Endothelial cell (in vitro differentiated cells): ENCODE data around the gene ARMH3. TPM values are rescaled to one million over a fixed set of nuclear protein-coding genes. Genes with fewer than 3 reads are reported as not detected.

Experiments used
- DNase-seq: peaks from one replicate; pipeline ENCODE4 v3.0.0; 2021; ENCODE audit warnings: low spot score
- H3K27ac Mint-ChIP-seq: one replicate; pipeline ENCODE4 v1.8.0; 2021; ENCODE audit warnings: mixed read lengths, inconsistent platforms; ENCODE audit not compliant: unreplicated experiment
- H3K27me3 Mint-ChIP-seq: one replicate; pipeline ENCODE4 v1.8.0; 2021; ENCODE audit warnings: mild to moderate bottlenecking, moderate library complexity, mixed read lengths, inconsistent platforms; ENCODE audit not compliant: unreplicated experiment
- H3K36me3 Mint-ChIP-seq: one replicate; pipeline ENCODE4 v1.8.0; 2021; ENCODE audit warnings: mild to moderate bottlenecking, low read depth, mixed read lengths, inconsistent platforms; ENCODE audit not compliant: unreplicated experiment
- H3K4me1 Mint-ChIP-seq: one replicate; pipeline ENCODE4 v1.8.0; 2021; ENCODE audit warnings: mild to moderate bottlenecking, mixed read lengths, inconsistent platforms; ENCODE audit not compliant: unreplicated experiment
- H3K4me3 Mint-ChIP-seq: one replicate; pipeline ENCODE4 v1.8.0; 2021; ENCODE audit warnings: mild to moderate bottlenecking, mixed read lengths, inconsistent platforms; ENCODE audit not compliant: unreplicated experiment
- H3K9me3 Mint-ChIP-seq: one replicate; pipeline ENCODE4 v1.8.0; 2021; ENCODE audit warnings: mixed read lengths, inconsistent platforms; ENCODE audit not compliant: unreplicated experiment
- CTCF ChIP-seq: fragments of 200-600 bp; sonication (generic); IDR thresholded peaks from one replicate; pipeline ENCODE4 v1.5.0; 2021; ENCODE audit warnings: antibody characterized with exemption; ENCODE audit not compliant: unreplicated experiment
- total RNA-seq: library from RNA; stranded (reverse); fragmentation: NEBNext Ultra II Directional; extraction: Animal tissue kit (Norgen Biotek cat#: 25700); gene quantifications from one replicate; pipeline ENCODE4 v1.2.1, GENCODE V29; 2021; ENCODE audit not compliant: unreplicated experiment

Gene ARMH3
- total RNA-seq, 1 donor from 2014 or later: 20.5 TPM

DNA sequence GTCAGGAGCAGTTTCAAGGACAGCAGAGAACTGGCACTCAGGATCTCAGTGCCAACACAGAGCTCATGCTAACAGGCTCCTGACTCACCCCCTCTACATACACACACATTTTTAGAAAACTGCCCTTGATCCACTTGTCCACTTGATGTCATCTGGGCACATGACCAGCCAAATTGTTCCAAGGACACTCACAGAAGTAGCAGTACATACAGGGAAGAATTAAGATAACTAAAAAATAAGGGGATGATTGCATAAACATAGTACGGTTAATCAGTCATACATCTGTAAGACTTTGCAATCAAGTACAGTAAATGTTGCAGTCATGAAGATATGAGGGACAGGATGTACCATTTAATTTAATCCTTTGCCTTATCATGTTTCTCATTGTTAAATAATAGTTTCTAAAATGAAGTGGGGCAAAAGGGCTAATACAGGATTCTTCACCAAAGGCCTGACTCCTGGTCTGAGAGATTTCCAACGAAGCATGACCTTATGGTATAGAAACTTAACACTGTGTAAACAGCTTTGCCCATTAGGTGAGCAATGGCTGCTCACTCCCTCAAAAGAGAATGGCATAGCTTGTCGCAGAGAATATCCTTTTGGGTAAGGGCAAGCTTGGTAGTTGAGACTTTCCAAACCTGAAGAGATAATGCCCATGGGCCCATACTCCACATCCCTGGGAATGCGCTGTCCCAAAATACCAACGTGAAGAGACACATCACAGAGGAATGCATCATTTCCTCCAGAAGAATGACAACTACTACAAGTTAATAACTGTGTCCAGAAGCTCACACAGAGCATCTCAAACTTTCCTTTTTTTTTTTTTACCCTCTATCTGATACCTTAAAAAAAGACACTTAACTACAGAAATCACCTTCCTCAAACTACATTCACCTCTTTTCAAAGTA is 94.1 kb downstream of the ARMH3 start:
- no peak for TF ChIP-seq CTCF
- H3K4me3 Mint-ChIP-seq: no peak overlapping the region
- no peaks in the 10 kb centered on the region for H3K9me3 Mint-ChIP-seq
- H3K4me1 Mint-ChIP-seq: peaks cover 6% of the 10 kb centered on the region
- no peak for DNase-seq
- peaks cover 2% of the 10 kb centered on the region for H3K27me3 Mint-ChIP-seq
- peaks cover 10% of the 10 kb centered on the region for H3K36me3 Mint-ChIP-seq
- H3K27ac Mint-ChIP-seq: no peak overlapping the region

DNA sequence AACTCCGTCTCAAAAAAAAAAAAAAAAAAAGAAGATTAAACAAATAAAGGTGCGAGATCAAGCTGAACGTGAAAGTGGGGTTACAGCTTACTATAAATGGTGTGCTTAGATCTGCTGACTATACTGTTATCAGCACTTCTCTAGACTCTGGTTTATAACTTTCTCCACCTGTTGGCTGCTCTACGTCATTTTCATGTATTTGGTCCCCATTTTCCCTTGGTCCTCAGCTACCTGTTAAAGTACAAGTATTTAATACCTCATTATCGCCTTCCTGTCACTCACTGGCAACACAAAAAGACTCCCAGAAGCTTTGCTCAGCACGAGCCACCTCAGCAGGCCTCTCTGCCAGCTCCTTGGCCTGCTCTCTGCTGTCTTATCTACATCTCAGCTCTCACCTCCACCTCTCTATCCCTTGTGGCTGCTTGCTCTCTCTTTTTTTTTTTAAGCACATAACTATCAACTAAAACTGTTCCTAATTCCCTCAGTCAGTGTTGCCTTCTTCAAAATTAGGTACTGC is 95.0 kb downstream of the ARMH3 start:
- H3K36me3 Mint-ChIP-seq: peaks cover 5% of the 10 kb centered on the region
- no peak for DNase-seq
- H3K4me3 Mint-ChIP-seq: no peak overlapping the region
- H3K4me1 Mint-ChIP-seq: peaks cover 6% of the 10 kb centered on the region
- no peak for TF ChIP-seq CTCF
- H3K27me3 Mint-ChIP-seq: no peaks in the 10 kb centered on the region
- H3K27ac Mint-ChIP-seq: no peak overlapping the region
- no peaks in the 10 kb centered on the region for H3K9me3 Mint-ChIP-seq

DNA sequence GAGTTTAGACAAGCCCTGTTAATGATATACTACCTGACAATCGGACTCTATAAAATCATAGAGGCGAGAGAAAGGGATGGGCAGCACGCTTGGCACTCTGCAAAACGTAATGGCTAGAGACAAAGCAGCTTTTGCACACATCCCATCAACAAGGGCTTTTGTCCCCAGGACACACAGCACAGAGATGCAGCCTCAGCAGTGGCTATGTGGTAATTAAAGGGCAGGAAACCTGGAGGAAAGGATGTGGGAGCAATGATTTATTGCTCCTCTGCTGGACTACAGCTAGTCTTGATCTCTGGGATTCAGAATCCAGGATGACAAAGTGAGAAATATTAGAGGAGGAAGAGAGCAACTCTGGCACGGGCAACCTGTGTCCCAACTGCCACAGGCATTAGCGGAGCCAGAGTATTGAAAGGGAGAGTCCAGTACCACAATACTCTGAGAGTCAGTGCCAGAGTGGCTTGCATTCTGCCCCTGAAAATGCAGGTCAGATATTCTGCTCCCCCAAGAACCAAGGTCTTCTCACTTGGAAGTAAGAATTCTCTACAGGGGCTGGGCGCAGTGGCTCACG is 96.5 kb downstream of the ARMH3 start:
- TF ChIP-seq CTCF: no peak
- DNase-seq: no peak
- Mint-ChIP-seq H3K4me1 (peaks cover 3% of the 10 kb centered on the region), H3K4me3 (no peak overlapping the region), H3K36me3 (peaks cover 7% of the 10 kb centered on the region), H3K27ac (peak overlapping the region; percentile 33), H3K27me3 (no peaks in the 10 kb centered on the region), H3K9me3 (no peaks in the 10 kb centered on the region)

DNA sequence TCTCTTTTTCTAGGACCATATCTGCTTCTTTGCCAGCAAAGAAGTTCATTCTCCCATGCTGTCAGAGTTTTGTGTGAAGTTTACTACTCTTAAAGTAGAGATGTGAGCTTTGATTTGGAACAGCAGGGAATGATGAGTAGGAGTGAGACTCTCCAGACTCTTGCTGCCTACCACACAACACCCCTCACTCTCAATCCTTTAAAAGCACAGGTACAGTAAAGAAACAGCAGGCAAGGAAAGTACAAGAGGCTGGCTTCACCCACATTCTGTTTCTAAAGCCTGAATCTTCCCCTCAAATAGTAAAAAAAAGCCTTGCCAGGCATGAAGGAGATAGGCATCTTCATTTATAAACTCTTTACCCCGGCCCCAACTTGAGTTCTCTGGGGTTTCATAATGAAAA is 97.3 kb downstream of the ARMH3 start:
- no peaks in the 10 kb centered on the region for H3K9me3 Mint-ChIP-seq
- H3K36me3 Mint-ChIP-seq: peaks cover 10% of the 10 kb centered on the region
- H3K4me3 Mint-ChIP-seq: no peak overlapping the region
- H3K27ac Mint-ChIP-seq: no peak overlapping the region
- H3K27me3 Mint-ChIP-seq: no peaks in the 10 kb centered on the region
- peaks cover 3% of the 10 kb centered on the region for H3K4me1 Mint-ChIP-seq
- no peak for TF ChIP-seq CTCF
- DNase-seq: no peak

- no peak for DNase-seq
- Mint-ChIP-seq H3K4me3 (no peak overlapping the region), H3K9me3 (no peaks in the 10 kb centered on the region), H3K36me3 (peaks cover 10% of the 10 kb centered on the region), H3K27me3 (no peaks in the 10 kb centered on the region), H3K4me1 (peaks cover 3% of the 10 kb centered on the region), H3K27ac (no peak overlapping the region)
- TF ChIP-seq CTCF: no peak
These were observed 99.1 kb downstream of the ARMH3 start for GRCh38 chr10:101956898-101957297.
